GM06990 (cell line): ENCODE data around the gene GAPDHS.

Experiments used
- DNase-seq: peaks from one replicate; pipeline ENCODE4 v3.0.0-alpha.2; 2011; ENCODE audit not compliant: insufficient read length; ENCODE audit errors: extremely low read depth
- H3K27me3 ChIP-seq: replicated peaks from 2 replicates; pipeline ENCODE4 v1.6.0; 2011; ENCODE audit warnings: low read length; ENCODE audit not compliant: control insufficient read depth, insufficient read depth
- H3K36me3 ChIP-seq: 2 replicates; pipeline ENCODE4 v1.5.1; 2011; ENCODE audit warnings: low read length; ENCODE audit not compliant: control insufficient read depth, insufficient read depth
- H3K4me3 ChIP-seq: replicated peaks from 2 replicates; pipeline ENCODE4 v1.5.1; 2011; ENCODE audit warnings: low read depth, mild to moderate bottlenecking, control low read depth, low read length
- TF ChIP-seq, protein P1 (sequence below): IDR thresholded peaks from 2 replicates; pipeline ENCODE4 v1.5.1; 2011; ENCODE audit warnings: low read length, control low read depth, mild to moderate bottlenecking, inconsistent platforms; ENCODE audit not compliant: insufficient read depth, poor library complexity, severe bottlenecking

The GAPDHS gene

DNA sequence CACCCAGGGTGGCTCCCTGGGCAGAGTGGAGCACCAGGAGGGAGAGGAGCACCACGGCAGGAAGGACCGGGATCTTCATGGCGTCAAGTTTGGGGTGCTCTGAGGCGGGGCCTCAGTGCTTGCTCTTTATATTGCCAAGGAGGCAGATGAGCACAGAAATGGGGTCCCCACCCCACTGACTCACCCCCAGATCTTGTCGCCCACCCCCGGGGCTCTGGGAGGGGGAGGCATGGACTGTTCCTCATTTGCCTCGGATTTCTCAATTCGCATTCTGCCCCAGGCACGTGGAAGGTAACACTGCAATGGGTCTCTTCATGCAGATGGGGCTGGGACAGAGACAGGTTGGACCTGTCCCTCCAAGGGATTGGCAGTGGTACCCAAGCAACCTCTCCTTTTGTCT, 42.9 kb upstream of the GAPDHS start, which contains the start of gene KRTDAP:
TSS of gene KRTDAP (minus strand) at position 101 of the 400 bp plus-strand sequence. CDS start at position 79, 22 bp downstream.
- Histone ChIP-seq H3K4me3 (no peak within 1 kb of the TSS), H3K36me3 (no peaks in the 10 kb centered on the region), H3K27me3 (no peaks in the 10 kb centered on the region; the same call in none of the 2 replicates)
- TF ChIP-seq, protein P1, sequence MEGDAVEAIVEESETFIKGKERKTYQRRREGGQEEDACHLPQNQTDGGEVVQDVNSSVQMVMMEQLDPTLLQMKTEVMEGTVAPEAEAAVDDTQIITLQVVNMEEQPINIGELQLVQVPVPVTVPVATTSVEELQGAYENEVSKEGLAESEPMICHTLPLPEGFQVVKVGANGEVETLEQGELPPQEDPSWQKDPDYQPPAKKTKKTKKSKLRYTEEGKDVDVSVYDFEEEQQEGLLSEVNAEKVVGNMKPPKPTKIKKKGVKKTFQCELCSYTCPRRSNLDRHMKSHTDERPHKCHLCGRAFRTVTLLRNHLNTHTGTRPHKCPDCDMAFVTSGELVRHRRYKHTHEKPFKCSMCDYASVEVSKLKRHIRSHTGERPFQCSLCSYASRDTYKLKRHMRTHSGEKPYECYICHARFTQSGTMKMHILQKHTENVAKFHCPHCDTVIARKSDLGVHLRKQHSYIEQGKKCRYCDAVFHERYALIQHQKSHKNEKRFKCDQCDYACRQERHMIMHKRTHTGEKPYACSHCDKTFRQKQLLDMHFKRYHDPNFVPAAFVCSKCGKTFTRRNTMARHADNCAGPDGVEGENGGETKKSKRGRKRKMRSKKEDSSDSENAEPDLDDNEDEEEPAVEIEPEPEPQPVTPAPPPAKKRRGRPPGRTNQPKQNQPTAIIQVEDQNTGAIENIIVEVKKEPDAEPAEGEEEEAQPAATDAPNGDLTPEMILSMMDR = no peak
- DNase-seq = no peak

DNA sequence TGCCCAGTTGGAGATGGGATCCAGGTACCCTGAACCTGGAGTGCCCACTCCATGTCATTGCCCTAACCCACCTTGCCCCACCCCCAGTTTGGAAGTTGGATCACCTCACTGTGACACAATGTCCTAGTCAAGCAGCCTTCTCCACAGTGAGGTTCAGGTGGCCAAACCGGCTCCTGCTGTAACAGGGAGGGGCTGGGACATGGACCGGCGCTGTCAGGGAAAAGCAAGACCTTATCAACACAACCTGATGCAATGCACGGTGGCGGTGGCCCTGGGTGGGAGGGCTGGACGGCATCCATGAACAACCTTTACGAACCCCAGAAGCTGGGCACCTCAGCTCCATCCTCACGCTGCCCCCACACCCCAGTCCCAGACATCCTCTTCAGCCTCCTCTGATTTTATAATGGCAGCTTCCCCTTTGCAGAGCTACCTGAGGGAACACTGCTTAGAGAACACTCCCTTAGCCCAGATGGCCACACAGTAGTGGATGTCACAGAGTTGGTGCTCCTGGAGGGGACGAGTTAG, 41.4 kb upstream of the GAPDHS start:
- H3K4me3 ChIP-seq = no peak overlapping the region
- no peak for DNase-seq
- H3K36me3 ChIP-seq = no peaks in the 10 kb centered on the region
- H3K27me3 ChIP-seq = no peaks in the 10 kb centered on the region; the same call in none of the 2 replicates
- TF ChIP-seq, protein P1 = no peak

GRCh38 chr19:35493971-35494370, 39.3 kb upstream of the GAPDHS start:
- no peaks in the 10 kb centered on the region for H3K36me3 ChIP-seq
- H3K4me3 ChIP-seq = no peak overlapping the region
- H3K27me3 ChIP-seq = no peaks in the 10 kb centered on the region; the same call in none of the 2 replicates
- TF ChIP-seq, protein P1 = no peak
- DNase-seq = no peak

GRCh38 chr19:35495107-35496064, 37.9 kb upstream of the GAPDHS start:
- no peaks in the 10 kb centered on the region; the same call in 1 of the 2 replicates for H3K27me3 ChIP-seq
- peak; percentile 65 for DNase-seq
- no peaks in the 10 kb centered on the region for H3K36me3 ChIP-seq
- no peak overlapping the region for H3K4me3 ChIP-seq
- TF ChIP-seq, protein P1 = peak; percentile 99

GRCh38 chr19:35497406-35497805, 35.9 kb upstream of the GAPDHS start:
- TF ChIP-seq, protein P1 = no peak
- H3K27me3 ChIP-seq = no peaks in the 10 kb centered on the region
- H3K36me3 ChIP-seq = no peaks in the 10 kb centered on the region
- DNase-seq = no peak
- no peak overlapping the region for H3K4me3 ChIP-seq
